Breast epithelium (tissue), 4 donors: Measurements from ENCODE around the gene INTS3. TPM values are rescaled to one million over a fixed set of nuclear protein-coding genes. Genes with fewer than 3 reads are reported as not detected.

ENCODE experiments used
- DNase-seq, 2 donors: peaks; one replicate each; pipeline ENCODE4 v3.0.0-alpha.2; 2019; ENCODE audit warnings: low spot score in 2 of 2
- H3K27ac ChIP-seq, 2 donors: fragments of 200-600 bp; sonication (generic) in 1 of 2; one replicate each; pipeline ENCODE4 v1.5.1; 2016 to 2019; ENCODE audit warnings: mild to moderate bottlenecking in 1 of 2
- H3K27me3 ChIP-seq, 2 donors: fragments of 200-600 bp; sonication (generic) in 1 of 2; one replicate each; pipeline versions ENCODE4 v1.5.1 to v1.6.0; 2017 to 2019; ENCODE audit warnings: control low read depth in 1 of 2, mild to moderate bottlenecking in 1 of 2
- H3K36me3 ChIP-seq: fragments of 200-600 bp; one replicate; pipeline ENCODE4 v1.5.1; 2019
- H3K4me1 ChIP-seq, 2 donors: fragments of 200-600 bp; sonication (generic); one replicate each; pipeline ENCODE4 v1.5.1; 2016 to 2019; ENCODE audit warnings: control low read depth in 1 of 2
- H3K4me3 ChIP-seq, 3 donors: fragments of 200-600 bp; sonication (generic); 1 replicate in 2 of 3; 2 replicates in 1 of 3; pipeline ENCODE4 v1.5.1; 2016 to 2019; ENCODE audit warnings: mild to moderate bottlenecking in 3 of 3, moderate library complexity in 2 of 3
- H3K9me3 ChIP-seq, 2 donors: fragments of 200-600 bp; sonication (generic) in 1 of 2; one replicate each; pipeline ENCODE4 v1.5.1; 2016 to 2019; ENCODE audit warnings: control low read depth in 1 of 2
- CTCF ChIP-seq, 3 donors: fragments of 450-650 bp; IDR thresholded peaks; one replicate each; pipeline ENCODE4 v1.5.1; 2016 to 2017; ENCODE audit warnings: antibody characterized with exemption in 3 of 3, mild to moderate bottlenecking in 3 of 3, moderate library complexity in 3 of 3
- POLR2A ChIP-seq: fragments of 450-650 bp; IDR thresholded peaks from one replicate; pipeline ENCODE4 v1.6.1; 2016; ENCODE audit warnings: antibody characterized with exemption, mild to moderate bottlenecking, moderate library complexity
- POLR2AphosphoS5 ChIP-seq, 3 donors: sonication (generic); formaldehyde crosslinking; IDR thresholded peaks; one replicate each; pipeline ENCODE4 v1.6.1; 2017; ENCODE audit warnings: antibody characterized with exemption in 3 of 3
- intact Hi-C: fragments of 100-400 bp; cut with DNase I; formaldehyde crosslinking; loops from one replicate; pipeline ENCODE4 v1.15.1; 2023; ENCODE audit warnings: low total_unique reads
- total RNA-seq, 3 donors: library from RNA; depleted of rRNA; stranded (reverse); fragments of >200 nt; gene quantifications; one replicate each; pipeline ENCODE4 v1.1.0, GENCODE V29; 2016

The INTS3 gene
- total RNA-seq = 10 to 100 TPM; 46.5 to 53.4 (median 51.7) TPM

GRCh38 chr1:153727463-153728304, at the start of gene INTS3:
Gene INTS3 (plus strand): TSS chr1:153728050. CDS start chr1:153728635, 585 bp downstream.
- H3K9me3 ChIP-seq = no peaks in the 10 kb centered on the region
- H3K4me1 ChIP-seq = peaks cover 0 to 8% of the 10 kb centered on the region in 2 donors
- H3K27ac ChIP-seq = peak within 1 kb of the TSS; percentile 96 to 97
- no peak for TF ChIP-seq CTCF (IDR thresholded peaks at IDR 0.05)
- peak in 1 of 3 donors; percentile 67 for TF ChIP-seq POLR2AphosphoS5 (IDR thresholded peaks at IDR 0.05)
- TF ChIP-seq POLR2A = peak; percentile 59
- intact Hi-C loops = loop anchor here (5.0 kb wide), 1 partner anchor 820 kb away; no protein-coding TSS in a partner anchor
- H3K4me3 ChIP-seq = peak within 1 kb of the TSS; percentile 75 to 84 (median 82)
- no peaks in the 10 kb centered on the region for H3K36me3 ChIP-seq
- peak; percentile 99 to 100 for DNase-seq
- H3K27me3 ChIP-seq = no peaks in the 10 kb centered on the region

- TF ChIP-seq POLR2AphosphoS5 (IDR thresholded peaks at IDR 0.05) = no peak
- TF ChIP-seq CTCF (IDR thresholded peaks at IDR 0.05) = no peak
- TF ChIP-seq POLR2A = no peak
- peak within 1 kb of the TSS; percentile 62 to 92 (median 69) for H3K4me3 ChIP-seq
- intact Hi-C loops = loop anchor here (10.0 kb wide), 1 partner anchor 96 kb away; the partner anchor contains the start of gene SLC27A3
- H3K27ac ChIP-seq = peak within 1 kb of the TSS; percentile 29 to 68
- no peaks in the 10 kb centered on the region for H3K36me3 ChIP-seq
- H3K4me1 ChIP-seq = peaks cover 7 to 10% of the 10 kb centered on the region in 2 donors
- peaks cover 0 to 10% of the 10 kb centered on the region in 2 donors for H3K27me3 ChIP-seq
- H3K9me3 ChIP-seq = no peaks in the 10 kb centered on the region
- no peak for DNase-seq
These were observed 49.1 kb upstream of the INTS3 start, which contains the start of gene NPR1 for GRCh38 chr1:153678519-153679336. Gene NPR1 (plus strand): TSS chr1:153678688. CDS start chr1:153679109, 421 bp downstream.

DNA sequence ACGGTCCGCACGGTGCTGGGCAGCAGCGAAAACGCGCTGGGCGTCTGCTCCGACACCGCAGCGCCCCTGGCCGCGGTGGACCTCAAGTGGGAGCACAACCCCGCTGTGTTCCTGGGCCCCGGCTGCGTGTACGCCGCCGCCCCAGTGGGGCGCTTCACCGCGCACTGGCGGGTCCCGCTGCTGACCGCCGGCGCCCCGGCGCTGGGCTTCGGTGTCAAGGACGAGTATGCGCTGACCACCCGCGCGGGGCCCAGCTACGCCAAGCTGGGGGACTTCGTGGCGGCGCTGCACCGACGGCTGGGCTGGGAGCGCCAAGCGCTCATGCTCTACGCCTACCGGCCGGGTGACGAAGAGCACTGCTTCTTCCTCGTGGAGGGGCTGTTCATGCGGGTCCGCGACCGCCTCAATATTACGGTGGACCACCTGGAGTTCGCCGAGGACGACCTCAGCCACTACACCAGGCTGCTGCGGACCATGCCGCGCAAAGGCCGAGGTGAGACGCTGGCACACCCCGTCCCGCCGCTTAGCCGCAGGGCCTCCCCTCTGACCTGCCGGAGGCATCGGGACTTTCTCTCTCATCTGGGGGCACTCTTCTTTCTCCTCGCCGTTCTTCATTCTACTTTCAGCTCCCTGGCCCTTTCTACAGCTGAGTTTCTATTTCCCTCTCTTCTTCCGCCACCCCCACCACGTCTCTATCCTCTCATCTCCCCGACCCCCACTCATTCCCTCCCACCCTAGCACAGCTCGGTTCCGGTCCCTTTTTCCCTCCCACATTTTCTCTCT, 48.3 kb upstream of the INTS3 start:
- no peaks in the 10 kb centered on the region for H3K9me3 ChIP-seq
- intact Hi-C loops = loop anchor here (10.0 kb wide), 1 partner anchor 95 kb away; the partner anchor contains the start of gene SLC27A3
- no peaks in the 10 kb centered on the region for H3K36me3 ChIP-seq
- DNase-seq = no peak
- TF ChIP-seq CTCF (IDR thresholded peaks at IDR 0.05) = peak in 1 of 3 donors; percentile 41
- no peak for TF ChIP-seq POLR2A
- H3K27me3 ChIP-seq = peaks cover 0 to 10% of the 10 kb centered on the region in 2 donors
- peak overlapping the region; percentile 29 to 68 for H3K27ac ChIP-seq
- H3K4me3 ChIP-seq = peak overlapping the region; percentile 62 to 92 (median 69)
- peaks cover 7 to 10% of the 10 kb centered on the region in 2 donors for H3K4me1 ChIP-seq

DNA sequence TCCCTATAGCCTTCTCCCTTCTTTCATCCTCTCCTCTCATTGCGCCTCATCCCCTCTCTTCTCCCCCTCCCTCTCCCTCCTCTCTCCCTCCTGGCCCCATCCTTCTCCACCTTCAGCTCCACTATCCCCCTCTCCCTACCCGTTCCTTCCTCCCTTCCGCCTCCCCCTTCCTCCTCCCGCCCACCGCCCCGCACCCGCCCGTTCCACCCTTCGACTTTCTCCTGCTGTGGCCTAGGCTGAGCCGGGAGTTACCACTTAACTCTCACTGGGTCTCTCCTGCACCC, 47.8 kb upstream of the INTS3 start:
- peak overlapping the region; percentile 62 to 92 (median 69) for H3K4me3 ChIP-seq
- DNase-seq = no peak
- intact Hi-C loops = no loop called here
- H3K4me1 ChIP-seq = peaks cover 7 to 10% of the 10 kb centered on the region in 2 donors
- peak overlapping the region in 1 of 2 donors; percentile 68 for H3K27ac ChIP-seq
- H3K36me3 ChIP-seq = no peaks in the 10 kb centered on the region
- no peaks in the 10 kb centered on the region for H3K9me3 ChIP-seq
- TF ChIP-seq POLR2AphosphoS5 (IDR thresholded peaks at IDR 0.05) = no peak
- TF ChIP-seq CTCF (IDR thresholded peaks at IDR 0.05) = no peak
- TF ChIP-seq POLR2A = no peak
- H3K27me3 ChIP-seq = peaks cover 0 to 10% of the 10 kb centered on the region in 2 donors
